Limb (tissue), 2 donors: ENCODE measurements around the gene MTUS2.
A peak's percentile ranks its signal among the peaks of the same experiment; 100 is the strongest.
"Not testable (repeated sequence)": the region's sequence is repeated elsewhere in the genome, so short reads cannot be mapped to it uniquely, and the experiment has no call there.

Experiments used
- DNase-seq, 2 donors: peaks; one replicate each; pipeline ENCODE4 v3.0.0-alpha.2; 2016; ENCODE audit errors: extremely low spot score in 2 of 2

MTUS2 gene

DNA sequence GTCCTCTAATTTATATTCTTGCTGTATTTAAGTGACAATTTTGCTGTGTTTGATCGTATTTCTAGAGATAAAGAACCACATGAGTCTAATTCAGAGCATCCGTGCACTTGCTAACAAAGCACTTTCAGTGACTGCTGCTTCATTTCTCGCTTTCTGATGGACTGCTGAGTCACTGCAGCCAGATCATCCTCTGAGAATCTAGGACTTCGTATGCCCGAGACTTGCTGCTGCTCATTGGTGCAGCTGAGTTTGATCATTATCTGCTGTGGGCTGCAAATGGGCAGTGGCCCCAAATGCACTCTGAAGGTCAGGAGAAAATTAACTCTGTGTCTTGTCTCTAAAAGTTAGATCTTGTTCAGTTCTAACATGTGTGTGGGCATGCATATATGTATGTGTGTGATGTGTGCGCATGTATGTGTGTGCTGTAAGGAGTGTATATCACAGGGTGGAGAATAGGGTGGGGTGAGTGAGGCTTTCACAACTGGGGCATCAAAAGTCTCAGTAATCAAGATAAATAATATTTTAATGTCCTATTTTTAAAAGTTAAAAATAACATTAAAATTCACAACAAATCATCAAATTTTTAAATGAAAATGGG, 342.6 kb downstream of the MTUS2 start:
- no peak for DNase-seq

DNA sequence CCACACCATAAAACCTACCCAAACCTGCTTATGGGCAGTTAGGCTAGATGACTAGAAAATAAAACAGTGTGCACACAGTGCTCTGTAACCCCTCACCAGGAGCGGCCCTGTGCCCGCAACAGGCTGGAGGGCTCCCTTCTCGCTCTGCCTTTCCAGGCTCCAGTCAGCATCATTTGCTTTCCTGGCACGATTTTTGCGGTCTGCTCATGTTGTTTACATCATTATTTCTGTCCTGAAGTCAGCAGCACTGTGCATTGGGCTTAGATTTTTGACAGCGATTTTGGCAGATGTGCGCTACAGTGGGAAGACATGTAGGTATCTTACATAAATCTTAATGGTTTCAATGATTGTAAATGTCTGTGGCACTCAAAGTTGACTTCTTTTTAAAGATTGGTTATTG, 344.0 kb downstream of the MTUS2 start:
- no peak for DNase-seq

DNA sequence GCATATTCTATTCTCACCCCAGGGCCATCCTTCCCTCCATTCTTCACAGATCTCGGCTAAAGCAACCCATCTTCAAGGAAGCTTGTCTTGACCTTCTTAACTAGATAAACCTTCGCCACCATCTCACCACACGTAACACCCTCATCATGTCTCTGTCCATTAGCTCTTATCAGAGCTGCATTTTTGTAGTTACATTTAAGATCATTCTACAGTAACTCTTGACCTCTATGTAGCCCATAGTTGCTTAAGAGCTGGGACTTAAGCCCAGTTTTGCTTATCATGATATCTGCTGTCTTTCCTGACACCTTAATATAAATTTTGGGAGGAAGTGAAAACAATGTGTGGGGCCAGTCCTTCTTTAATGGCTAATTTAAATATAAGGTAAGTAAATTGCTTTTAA, 345.1 kb downstream of the MTUS2 start:
- no peak for DNase-seq

DNA sequence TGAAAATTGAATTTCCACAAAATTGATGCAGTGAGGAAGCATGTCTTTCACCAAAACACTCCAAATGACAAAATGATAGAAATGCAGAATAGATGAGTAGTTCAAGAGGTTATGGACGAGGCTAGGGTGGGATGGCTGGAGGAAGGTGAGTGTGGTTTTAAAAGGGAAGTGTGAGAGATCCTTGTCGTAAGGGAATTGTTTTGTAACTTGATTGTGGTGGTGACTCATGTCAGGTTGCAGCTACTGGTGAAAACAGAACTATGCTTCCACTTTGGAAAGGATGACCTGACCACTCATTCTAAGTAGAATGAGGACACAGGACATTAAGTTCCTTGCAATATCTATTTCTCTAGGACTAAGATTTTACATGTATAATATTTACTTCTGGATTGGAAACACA, 345.7 kb downstream of the MTUS2 start:
- DNase-seq = no peak

DNA sequence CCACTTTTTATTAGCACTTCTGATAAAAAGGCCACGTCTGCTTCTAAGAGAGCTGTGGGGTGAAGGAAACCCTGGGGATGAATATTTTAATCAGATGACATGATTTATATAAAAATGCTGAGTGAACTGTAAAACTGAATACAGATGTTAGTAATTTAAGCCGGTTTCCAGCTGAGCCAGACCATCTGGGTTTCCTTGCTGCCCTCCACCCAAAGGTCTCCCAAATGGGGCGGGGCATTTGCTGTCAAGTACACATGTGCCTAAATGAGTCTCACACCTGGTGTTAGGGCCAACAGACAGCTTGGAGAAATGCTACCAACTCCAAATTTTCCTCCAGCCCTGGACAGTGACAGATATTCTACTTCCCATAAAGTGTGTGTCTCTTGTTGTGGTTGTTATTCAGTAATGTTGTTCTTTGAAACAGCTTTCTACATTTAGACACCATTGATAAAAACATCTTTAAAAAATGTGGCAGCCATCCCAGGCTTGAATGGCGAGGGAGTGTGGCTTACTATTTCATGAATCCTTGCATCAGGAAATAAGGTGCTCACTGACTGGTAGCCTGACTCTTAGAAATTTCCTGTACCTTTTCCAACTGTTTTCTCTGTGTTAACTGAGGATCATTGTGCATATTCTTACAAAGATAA, 350.4 kb downstream of the MTUS2 start:
- peak in 1 of 2 donors; percentile 24 for DNase-seq

DNA sequence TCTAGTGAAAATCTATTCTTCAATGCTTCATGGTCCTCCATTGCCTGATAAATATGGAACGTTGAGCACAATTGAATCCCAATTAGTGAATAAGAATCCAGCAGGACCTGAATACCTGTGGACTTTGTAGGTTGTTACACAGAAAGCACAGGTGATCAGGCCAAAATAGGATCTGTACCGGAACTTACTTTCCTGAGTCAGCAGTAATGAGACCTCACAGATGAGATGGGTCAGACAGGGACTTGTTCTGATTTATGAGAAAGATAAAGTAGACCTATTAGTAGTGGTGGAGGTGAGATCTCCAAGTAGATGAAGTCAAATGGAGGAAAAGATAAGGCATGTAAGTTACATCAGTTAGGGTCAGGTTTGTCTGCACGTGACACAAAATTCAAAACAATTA, 351.1 kb downstream of the MTUS2 start:
- DNase-seq = no peak

DNA sequence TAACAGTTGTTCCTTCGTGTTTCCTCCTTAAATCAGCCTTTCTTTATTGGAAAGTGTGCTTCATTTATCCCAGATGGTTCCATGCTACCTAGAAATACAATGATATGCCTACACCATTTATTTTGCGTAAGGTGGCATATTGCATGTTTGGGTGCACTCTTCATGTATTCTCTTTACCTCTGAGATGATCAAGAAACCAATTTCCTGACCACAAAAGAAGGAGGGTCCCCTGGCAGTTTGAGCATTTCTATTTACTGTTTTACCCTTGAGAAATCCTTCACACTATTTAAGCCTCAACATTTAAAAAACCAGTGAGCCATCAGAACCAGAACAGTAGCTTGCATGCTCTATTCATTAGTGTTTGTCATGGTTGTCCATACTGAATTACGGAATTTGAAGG, 354.0 kb downstream of the MTUS2 start:
- no peak for DNase-seq

DNA sequence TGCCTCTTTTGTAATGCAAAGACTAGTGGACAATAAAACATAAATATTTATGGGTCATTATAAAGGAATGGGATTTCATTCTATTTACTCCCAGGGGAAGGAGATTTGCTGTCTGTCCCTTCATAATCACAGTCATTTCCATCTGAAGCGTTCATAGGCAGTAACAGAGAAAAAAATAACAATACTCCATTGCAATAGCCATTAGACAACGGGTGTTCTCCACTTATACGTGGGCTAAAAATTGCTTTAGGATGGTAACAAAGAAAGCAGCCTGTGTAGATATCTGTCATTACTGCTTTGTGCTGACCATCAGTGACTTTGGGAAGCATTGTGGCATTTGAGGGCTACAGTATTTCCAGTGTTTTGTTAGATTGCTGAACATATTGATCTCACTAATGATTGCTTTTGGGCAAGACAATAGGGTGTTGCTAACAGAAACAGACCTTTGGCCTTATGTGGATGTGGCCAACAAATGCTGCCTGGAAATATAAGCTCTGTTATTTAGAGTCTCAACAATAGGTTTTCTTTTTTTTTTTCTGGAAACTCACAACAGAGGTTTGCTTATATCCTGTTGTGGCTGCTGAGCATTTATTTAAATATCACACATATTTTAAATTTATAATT, 355.2 kb downstream of the MTUS2 start:
- DNase-seq = no peak

DNA sequence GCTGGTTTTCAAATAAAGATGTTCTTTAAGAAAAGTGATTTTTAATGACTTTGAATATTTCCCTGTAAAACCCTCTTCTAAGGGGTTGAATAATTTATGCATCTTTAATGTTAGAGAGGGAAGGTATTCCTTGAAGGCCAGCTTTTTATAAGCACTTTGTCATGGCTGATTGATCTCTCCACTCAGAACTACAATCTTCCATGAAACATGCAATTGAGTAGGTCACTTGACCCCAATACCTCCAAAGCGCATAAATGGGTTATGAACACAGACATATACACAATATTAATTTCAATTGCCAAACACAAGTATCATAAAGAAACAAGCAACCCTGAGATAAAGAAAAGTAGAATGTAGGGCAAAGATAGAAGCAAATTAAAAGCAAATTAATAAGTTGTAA, 359.9 kb downstream of the MTUS2 start:
- DNase-seq = no peak

DNA sequence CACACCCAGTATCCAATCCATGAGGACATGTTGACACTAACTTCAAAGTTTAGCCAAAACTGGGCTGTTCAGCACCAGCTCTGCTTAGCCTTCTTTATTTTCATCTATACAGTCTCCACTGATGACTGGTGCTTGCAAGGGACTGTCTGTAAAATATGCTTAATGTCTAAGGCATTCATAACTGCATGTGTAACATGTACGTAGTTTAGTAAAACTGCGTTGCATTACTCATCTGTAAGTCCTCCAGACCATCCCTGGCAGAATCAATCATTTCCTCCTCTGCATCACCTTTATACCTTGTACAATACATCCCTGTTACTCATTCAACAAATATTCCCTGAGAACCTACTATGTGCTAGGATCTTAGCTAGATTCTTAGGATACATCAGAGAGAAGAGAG, 362.1 kb downstream of the MTUS2 start:
- no peak for DNase-seq

DNA sequence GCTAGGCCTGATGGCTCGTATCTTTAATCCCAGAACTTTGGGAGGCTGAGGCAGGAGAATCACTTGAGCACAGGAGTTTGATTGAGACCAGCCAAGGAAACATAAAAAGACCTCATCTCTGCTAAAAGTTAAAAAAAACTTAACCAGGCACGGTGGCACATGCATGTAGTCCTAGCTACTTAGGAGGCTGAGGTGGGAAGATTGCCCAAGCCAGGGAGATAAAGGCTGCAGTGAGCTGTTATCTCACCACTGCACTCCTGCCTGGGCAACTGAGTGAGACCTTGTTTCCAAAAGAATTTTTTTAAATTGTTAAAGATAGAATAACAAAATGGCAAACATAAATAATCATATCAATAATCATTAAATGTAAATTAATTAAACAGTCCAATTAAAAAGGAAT, 365.8 kb downstream of the MTUS2 start:
- DNase-seq = no peak

DNA sequence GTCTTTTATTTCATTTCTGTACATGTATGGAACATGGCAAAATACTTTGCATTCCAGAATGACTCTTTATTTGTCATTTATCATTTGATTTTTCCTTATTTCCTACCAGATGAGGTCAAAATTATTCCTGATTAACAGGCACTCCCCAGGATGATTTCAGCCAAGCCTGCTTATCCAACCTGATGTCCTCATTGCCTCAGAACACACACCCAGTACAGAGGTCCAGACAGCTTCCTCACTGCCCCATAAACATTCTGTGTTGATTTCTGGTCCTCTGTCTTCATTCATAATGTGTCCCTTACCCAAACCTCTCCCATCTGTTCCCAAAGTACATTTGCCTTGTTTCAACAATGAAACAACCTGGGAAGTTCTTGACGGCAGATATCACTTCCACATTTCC, 367.4 kb downstream of the MTUS2 start:
- no peak for DNase-seq

DNA sequence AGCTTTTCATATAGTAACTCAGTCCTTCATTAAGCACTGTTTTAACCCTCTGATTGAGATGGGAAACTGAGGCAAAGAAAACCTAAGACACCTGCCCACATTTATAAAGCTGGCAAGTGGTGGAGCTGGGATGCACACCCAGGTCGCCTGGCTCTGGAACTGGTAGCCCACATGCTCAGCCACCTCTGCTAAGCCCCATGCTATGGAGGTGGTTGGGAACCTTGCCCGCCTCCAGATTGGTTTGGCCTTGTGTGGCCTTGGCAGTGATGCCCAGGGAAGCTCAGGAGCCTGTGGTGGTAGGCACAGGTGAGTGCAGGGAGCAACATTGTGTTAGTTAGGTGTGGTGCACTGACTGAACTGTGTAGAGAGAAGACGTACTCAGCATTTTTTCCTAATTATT, 370.2 kb downstream of the MTUS2 start:
- DNase-seq = no peak

DNA sequence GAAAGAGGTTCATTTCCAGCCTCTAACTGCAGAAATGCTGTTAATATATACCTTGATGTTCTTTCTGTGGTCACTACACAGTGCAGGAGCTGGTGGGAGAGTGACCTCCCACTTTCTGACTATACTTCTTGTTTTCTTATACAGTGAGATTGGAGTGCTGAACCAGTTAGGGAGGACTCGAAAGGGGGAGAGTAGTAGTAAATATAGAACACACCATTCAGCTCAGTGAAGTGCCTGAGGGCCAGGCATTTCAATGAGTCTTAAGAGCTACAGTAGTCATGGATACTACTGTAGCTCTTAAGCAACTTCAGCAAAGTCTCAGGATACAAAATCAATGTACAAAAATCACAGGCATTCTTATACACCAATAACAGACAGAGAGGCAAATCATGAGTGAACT, 372.9 kb downstream of the MTUS2 start:
- DNase-seq = no peak

DNA sequence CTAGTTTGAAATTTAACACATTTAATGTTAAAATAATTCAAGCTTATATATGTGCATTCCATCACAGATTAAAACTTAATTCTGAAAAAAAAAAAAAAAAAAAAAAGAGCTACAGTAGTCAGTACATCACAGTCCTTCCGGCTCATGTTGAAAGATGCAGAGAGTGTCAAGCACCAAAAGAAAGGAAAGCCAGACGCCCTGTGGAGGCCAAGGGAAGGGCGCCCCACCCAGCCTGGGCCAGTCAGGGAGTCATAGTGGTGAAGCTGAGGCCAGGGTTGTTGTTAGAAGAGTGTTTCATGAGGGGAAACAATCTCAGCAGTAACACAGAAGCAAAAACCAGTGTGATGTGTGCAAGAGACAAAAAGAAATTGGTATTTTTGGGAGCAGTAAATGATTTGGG, 375.3 kb downstream of the MTUS2 start:
- no peak for DNase-seq

DNA sequence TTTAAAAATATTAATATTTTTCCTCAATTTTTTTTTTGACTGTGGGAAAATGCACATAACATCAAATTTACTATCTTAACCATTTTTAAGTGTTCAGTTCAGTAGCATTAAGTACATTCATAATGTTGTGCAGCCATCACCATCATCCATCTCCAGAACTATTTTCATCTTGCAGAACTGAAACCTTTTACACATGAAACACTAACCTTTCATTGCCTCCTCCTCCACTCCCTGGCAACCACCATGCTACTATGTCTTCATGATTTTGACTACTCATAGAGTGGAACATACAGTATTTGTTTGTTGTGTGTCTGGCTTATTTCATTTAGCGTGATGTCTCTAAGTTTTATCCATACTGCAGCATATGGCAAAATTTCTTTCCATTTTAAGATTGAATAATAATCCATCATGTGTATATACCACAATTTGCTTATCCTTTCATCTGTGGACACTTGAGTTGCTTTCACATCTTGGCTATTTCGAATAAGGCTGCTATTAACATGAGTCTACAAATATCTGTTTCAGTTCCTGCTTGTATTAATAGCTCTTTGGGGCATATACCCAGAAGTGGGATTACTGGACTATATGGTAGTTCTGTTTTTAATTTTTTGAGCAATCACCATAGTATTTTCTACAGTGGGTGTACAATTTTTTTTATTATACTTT, 376.4 kb downstream of the MTUS2 start:
- no peak for DNase-seq

DNA sequence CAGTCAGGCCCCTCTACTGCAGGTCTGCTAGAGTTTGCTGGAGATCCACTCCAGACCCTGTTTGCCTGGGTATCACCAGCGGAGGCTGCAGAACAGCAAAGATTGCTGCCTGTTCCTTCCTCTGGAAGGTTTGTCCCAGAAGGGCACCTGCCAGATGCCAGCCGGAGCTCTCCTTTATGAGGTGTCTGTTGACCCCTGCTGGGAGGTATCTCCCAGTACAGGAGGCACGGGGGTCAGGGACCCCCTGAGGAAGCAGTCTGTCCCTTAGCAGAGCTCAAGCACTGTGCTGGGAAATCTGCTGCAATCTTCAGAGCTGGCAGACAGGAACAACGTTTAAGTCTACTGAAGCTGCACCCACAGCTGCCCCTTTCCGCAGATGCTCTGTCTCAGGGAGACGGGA, 382.6 kb downstream of the MTUS2 start:
- DNase-seq = not testable (repeated sequence)

DNA sequence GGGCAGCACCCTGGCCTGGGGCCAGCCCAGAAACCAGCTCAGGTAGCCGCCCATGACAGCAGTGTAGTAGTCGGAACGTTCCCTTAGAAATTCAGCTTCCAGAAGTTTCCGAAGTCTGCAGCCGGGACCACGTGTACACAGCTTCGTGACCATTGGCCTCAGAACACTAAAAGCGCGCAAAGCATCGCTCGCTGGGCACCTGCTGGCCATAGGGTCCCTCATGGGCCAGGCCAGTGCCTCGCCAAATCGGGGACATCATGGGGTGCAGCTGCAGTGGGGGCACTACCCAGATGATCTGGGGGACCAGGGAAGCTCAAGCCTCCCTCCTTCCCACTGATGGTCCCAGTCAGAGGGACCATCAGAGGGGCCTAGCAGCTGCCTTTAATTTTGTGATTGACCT, 384.5 kb downstream of the MTUS2 start:
- DNase-seq = no peak

DNA sequence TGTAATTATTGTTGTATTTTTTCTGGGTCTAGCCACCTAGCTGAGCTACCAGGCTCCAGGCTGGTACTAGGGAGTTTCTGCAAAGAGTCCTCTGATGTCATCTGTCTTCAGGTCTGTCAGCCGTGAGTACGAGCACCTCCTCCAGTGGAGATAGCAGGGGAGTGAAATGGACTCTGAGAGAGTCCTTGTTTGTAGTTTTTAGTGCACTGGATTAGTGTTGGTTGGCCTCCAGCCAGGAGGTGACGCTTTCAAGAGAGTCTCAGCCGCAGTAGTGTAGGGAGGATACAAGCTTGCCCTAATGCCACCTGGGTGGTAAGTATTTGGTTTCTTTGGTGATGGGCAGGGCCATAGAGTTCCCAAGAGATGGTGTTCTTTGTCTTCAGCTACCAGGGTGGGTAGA, 390.5 kb downstream of the MTUS2 start:
- DNase-seq = no peak

DNA sequence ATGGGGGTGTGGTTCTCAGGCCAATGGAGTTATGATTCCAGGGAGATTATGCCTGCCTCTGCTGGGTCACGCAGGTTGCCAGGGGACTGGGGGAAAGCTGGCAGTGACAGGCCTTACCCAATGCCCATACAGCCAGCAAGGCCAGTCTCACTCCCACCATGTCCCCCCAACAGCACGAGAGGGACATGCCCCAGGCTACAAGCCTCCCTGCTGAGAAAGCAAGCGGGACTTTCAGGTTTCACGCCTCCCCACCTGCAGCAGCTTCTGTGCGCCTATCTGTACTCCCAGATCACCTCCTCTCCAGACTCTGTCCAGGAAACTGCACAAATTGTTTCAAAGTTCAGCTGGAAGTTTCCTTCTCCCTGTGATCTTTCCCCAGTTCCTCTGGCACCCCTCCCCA, 391.0 kb downstream of the MTUS2 start:
- not testable (repeated sequence) for DNase-seq

DNA sequence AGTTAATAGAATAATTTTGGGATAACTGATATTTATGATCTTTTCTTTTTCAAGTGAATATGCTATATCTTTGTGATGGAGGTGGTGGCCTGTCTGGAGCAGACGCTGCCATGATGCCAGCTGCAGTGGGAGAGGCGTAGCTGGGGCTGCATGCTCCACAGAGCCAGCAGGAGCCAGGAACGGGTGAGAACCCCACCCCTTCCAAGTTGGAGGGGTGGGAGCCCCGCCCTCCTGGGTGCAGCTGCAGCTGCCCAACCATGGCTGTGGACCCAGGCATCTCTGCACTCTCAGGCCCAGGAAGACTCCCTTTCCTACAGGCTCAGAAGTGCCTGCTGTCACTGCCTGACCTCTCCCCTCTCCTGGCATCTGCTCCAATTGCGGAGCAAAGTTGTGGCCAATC, 402.3 kb downstream of the MTUS2 start:
- DNase-seq = no peak

DNA sequence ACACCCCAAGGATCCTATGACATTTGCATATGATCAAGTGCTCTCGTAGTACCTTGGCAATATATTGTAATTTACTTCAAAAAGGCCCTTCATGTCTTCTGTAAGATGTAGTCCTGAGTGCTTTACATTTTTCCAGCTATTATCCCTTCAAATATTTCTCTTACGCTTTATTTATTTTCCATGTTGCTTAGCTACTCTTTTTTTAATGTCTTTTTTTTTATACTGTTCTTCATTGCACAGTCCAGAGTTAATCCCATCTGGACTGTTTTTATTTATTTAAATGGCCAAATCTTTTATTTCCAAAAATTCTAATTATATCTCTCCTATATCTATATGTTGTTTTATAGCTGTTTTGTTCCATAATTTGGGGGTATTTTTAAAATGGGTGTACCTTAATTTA, 404.1 kb downstream of the MTUS2 start:
- peak in 1 of 2 donors; percentile 3 for DNase-seq

DNA sequence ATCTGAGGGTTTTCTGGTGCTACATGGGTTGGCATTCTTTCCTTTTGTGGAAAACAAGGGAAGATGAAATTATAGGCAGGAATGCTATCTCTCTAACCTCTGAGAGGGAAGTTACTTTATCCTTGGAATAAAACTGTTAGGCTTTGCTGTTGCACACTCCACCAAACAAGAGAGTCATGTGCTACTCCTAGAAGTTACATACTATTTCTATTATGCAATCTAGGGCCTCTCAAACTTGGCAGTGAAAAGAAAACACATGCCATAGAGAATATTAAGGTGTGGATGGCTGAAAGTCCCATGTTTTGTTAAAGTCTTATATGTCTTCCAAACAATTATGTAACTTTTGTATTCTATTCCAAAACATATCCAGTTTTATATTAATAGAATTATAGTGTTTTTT, 407.4 kb downstream of the MTUS2 start:
- peak in 1 of 2 donors; percentile 38 for DNase-seq
